ENCODE measurements around the gene CEP97. TPM values are rescaled to one million over a fixed set of nuclear protein-coding genes. Genes with fewer than 3 reads are reported as not detected.
"Not testable (repeated sequence)": the region's sequence is repeated elsewhere in the genome, so short reads cannot be mapped to it uniquely, and the experiment has no call there.

Gene CEP97
- 6.0 TPM for polyA plus RNA-seq (2013, experiment 1 of 2)
- polyA plus RNA-seq (2013, experiment 2 of 2): 7.0 TPM

GRCh38 chr3:101724329-101725193 lies at the start of gene CEP97:
Gene CEP97 (plus strand): TSS chr3:101724614. CDS start chr3:101724677, 63 bp downstream.
- H3K9me3 ChIP-seq (ENCODE audit: insufficient read depth, low read depth, low read length): no peaks in the 10 kb centered on the region
- peaks cover 32% of the 10 kb centered on the region for H3K36me3 ChIP-seq (ENCODE audit: insufficient read depth, low read length)
- peak within 1 kb of the TSS; percentile 75 for H3K9ac ChIP-seq (ENCODE audit: low read depth, low read length)
- no peaks in the 10 kb centered on the region for H3K27me3 ChIP-seq (ENCODE audit: insufficient read depth, low read length)
- no peak within 1 kb of the TSS for H3K27ac ChIP-seq (ENCODE audit: low read depth, low read length)
- WGBS: under 1% methylated on average over 49 of the region's 49 CpGs
- H3K4me1 ChIP-seq (ENCODE audit: insufficient read depth, low read length): peaks cover 9% of the 10 kb centered on the region; the same call in 1 of the 2 replicates
- H3K4me3 ChIP-seq (ENCODE audit: low read length): peak within 1 kb of the TSS; percentile 93

- WGBS: 18% methylated on average over 27 of the region's 27 CpGs
- Histone ChIP-seq H3K4me1 (ENCODE audit: insufficient read depth, low read length) (peaks cover 8% of the 10 kb centered on the region), H3K27me3 (ENCODE audit: insufficient read depth, low read length) (no peaks in the 10 kb centered on the region), H3K4me3 (ENCODE audit: low read length) (peak overlapping the region; percentile 86), H3K27ac (ENCODE audit: low read depth, low read length) (peak overlapping the region; percentile 82; the same call in 1 of the 2 replicates), H3K9me3 (ENCODE audit: insufficient read depth, low read depth, low read length) (no peaks in the 10 kb centered on the region; the same call in 1 of the 2 replicates), H3K36me3 (ENCODE audit: insufficient read depth, low read length) (peaks cover 27% of the 10 kb centered on the region), H3K9ac (ENCODE audit: low read depth, low read length) (peak overlapping the region; percentile 70)
Observed at GRCh38 chr3:101675709-101676215, 48.7 kb upstream of the CEP97 start.

- peak overlapping the region; percentile 86 for H3K4me3 ChIP-seq (ENCODE audit: low read length)
- no peaks in the 10 kb centered on the region for H3K27me3 ChIP-seq (ENCODE audit: insufficient read depth, low read length)
- peaks cover 8% of the 10 kb centered on the region for H3K4me1 ChIP-seq (ENCODE audit: insufficient read depth, low read length)
- H3K9ac ChIP-seq (ENCODE audit: low read depth, low read length): peak overlapping the region; percentile 89
- under 1% methylated on average over 57 of the region's 57 CpGs for WGBS
- peak overlapping the region; percentile 92 for H3K27ac ChIP-seq (ENCODE audit: low read depth, low read length)
- H3K36me3 ChIP-seq (ENCODE audit: insufficient read depth, low read length): peaks cover 27% of the 10 kb centered on the region
- no peaks in the 10 kb centered on the region; the same call in 1 of the 2 replicates for H3K9me3 ChIP-seq (ENCODE audit: insufficient read depth, low read depth, low read length)
Observed at GRCh38 chr3:101676216-101676764, 48.1 kb upstream of the CEP97 start.

GRCh38 chr3:101676765-101677435 lies 47.5 kb upstream of the CEP97 start, which contains the start of gene ZBTB11:
Gene ZBTB11 (minus strand): TSS chr3:101677132. CDS start chr3:101676914, 218 bp downstream.
- under 1% methylated on average over 55 of the region's 57 CpGs for WGBS
- H3K36me3 ChIP-seq (ENCODE audit: insufficient read depth, low read length): peaks cover 27% of the 10 kb centered on the region
- H3K4me3 ChIP-seq (ENCODE audit: low read length): peak within 1 kb of the TSS; percentile 86
- no peaks in the 10 kb centered on the region for H3K27me3 ChIP-seq (ENCODE audit: insufficient read depth, low read length)
- H3K27ac ChIP-seq (ENCODE audit: low read depth, low read length): peak within 1 kb of the TSS; percentile 92
- peaks cover 8% of the 10 kb centered on the region for H3K4me1 ChIP-seq (ENCODE audit: insufficient read depth, low read length)
- no peaks in the 10 kb centered on the region; the same call in 1 of the 2 replicates for H3K9me3 ChIP-seq (ENCODE audit: insufficient read depth, low read depth, low read length)
- H3K9ac ChIP-seq (ENCODE audit: low read depth, low read length): peak within 1 kb of the TSS; percentile 89

- peaks cover 8% of the 10 kb centered on the region for H3K4me1 ChIP-seq (ENCODE audit: insufficient read depth, low read length)
- no peaks in the 10 kb centered on the region; the same call in 1 of the 2 replicates for H3K9me3 ChIP-seq (ENCODE audit: insufficient read depth, low read depth, low read length)
- peak overlapping the region; percentile 54; the same call in 1 of the 2 replicates for H3K9ac ChIP-seq (ENCODE audit: low read depth, low read length)
- WGBS: 70% methylated on average over 26 of the region's 29 CpGs
- H3K27me3 ChIP-seq (ENCODE audit: insufficient read depth, low read length): no peaks in the 10 kb centered on the region
- H3K27ac ChIP-seq (ENCODE audit: low read depth, low read length): peak overlapping the region; percentile 59; the same call in 1 of the 2 replicates
- peak overlapping the region; percentile 51 for H3K4me3 ChIP-seq (ENCODE audit: low read length)
- peaks cover 33% of the 10 kb centered on the region for H3K36me3 ChIP-seq (ENCODE audit: insufficient read depth, low read length)
Observed at GRCh38 chr3:101677436-101678286, 46.8 kb upstream of the CEP97 start.

GRCh38 chr3:101678837-101679236 lies 45.6 kb upstream of the CEP97 start:
- not testable (repeated sequence) for H3K4me3 ChIP-seq (ENCODE audit: low read length); H3K27me3 ChIP-seq (ENCODE audit: insufficient read depth, low read length); H3K9ac ChIP-seq (ENCODE audit: low read depth, low read length); H3K27ac ChIP-seq (ENCODE audit: low read depth, low read length); H3K9me3 ChIP-seq (ENCODE audit: insufficient read depth, low read depth, low read length)
- H3K4me1 ChIP-seq (ENCODE audit: insufficient read depth, low read length): peaks cover 13% of the 10 kb centered on the region
- peaks cover 44% of the 10 kb centered on the region for H3K36me3 ChIP-seq (ENCODE audit: insufficient read depth, low read length)
- no CpG with 5 or more reads among the region's 2 CpGs for WGBS

- H3K4me3 ChIP-seq (ENCODE audit: low read length): no peak overlapping the region
- peaks cover 12% of the 10 kb centered on the region; the same call in 1 of the 2 replicates for H3K4me1 ChIP-seq (ENCODE audit: insufficient read depth, low read length)
- 94% methylated on average over 4 of the region's 4 CpGs for WGBS
- no peaks in the 10 kb centered on the region; the same call in 1 of the 2 replicates for H3K9me3 ChIP-seq (ENCODE audit: insufficient read depth, low read depth, low read length)
- H3K27ac ChIP-seq (ENCODE audit: low read depth, low read length): no peak overlapping the region
- H3K36me3 ChIP-seq (ENCODE audit: insufficient read depth, low read length): peaks cover 61% of the 10 kb centered on the region
- H3K9ac ChIP-seq (ENCODE audit: low read depth, low read length): no peak overlapping the region
- H3K27me3 ChIP-seq (ENCODE audit: insufficient read depth, low read length): no peaks in the 10 kb centered on the region
Observed at GRCh38 chr3:101680466-101680865, 43.9 kb upstream of the CEP97 start.

- H3K4me1 ChIP-seq (ENCODE audit: insufficient read depth, low read length): peaks cover 18% of the 10 kb centered on the region; the same call in 1 of the 2 replicates
- no peaks in the 10 kb centered on the region; the same call in 1 of the 2 replicates for H3K9me3 ChIP-seq (ENCODE audit: insufficient read depth, low read depth, low read length)
- peaks cover 62% of the 10 kb centered on the region for H3K36me3 ChIP-seq (ENCODE audit: insufficient read depth, low read length)
- H3K27me3 ChIP-seq (ENCODE audit: insufficient read depth, low read length): no peaks in the 10 kb centered on the region
- H3K4me3 ChIP-seq (ENCODE audit: low read length): peak overlapping the region; percentile 85
- no peak overlapping the region; the same call in 1 of the 2 replicates for H3K27ac ChIP-seq (ENCODE audit: low read depth, low read length)
- peak overlapping the region; percentile 99 for H3K9ac ChIP-seq (ENCODE audit: low read depth, low read length)
Observed at GRCh38 chr3:101685050-101685400, 39.4 kb upstream of the CEP97 start.

GRCh38 chr3:101685870-101686307 lies 38.5 kb upstream of the CEP97 start:
- WGBS: 6% methylated on average over 11 of the region's 11 CpGs
- Histone ChIP-seq H3K9me3 (ENCODE audit: insufficient read depth, low read depth, low read length) (no peaks in the 10 kb centered on the region), H3K4me1 (ENCODE audit: insufficient read depth, low read length) (peaks cover 18% of the 10 kb centered on the region; the same call in 1 of the 2 replicates), H3K4me3 (ENCODE audit: low read length) (peak overlapping the region; percentile 85), H3K9ac (ENCODE audit: low read depth, low read length) (peak overlapping the region; percentile 99), H3K27me3 (ENCODE audit: insufficient read depth, low read length) (no peaks in the 10 kb centered on the region), H3K27ac (ENCODE audit: low read depth, low read length) (peak overlapping the region; percentile 88), H3K36me3 (ENCODE audit: insufficient read depth, low read length) (peaks cover 53% of the 10 kb centered on the region)
